GM19099 (cell line): ENCODE data around the gene DAD1.

ENCODE experiments used
- POLR2A ChIP-seq: IDR thresholded peaks from 3 replicates; pipeline ENCODE4 v1.6.1; 2011; ENCODE audit warnings: low read depth; ENCODE audit not compliant: insufficient read length; ENCODE audit errors: extremely low read depth

Gene DAD1

GRCh38 chr14:22602862-22603261 is 13.8 kb upstream of the DAD1 start:
- TF ChIP-seq POLR2A: no peak

GRCh38 chr14:22601996-22602395 is 13.0 kb upstream of the DAD1 start:
- no peak for TF ChIP-seq POLR2A

GRCh38 chr14:22601456-22601855 is 12.4 kb upstream of the DAD1 start:
- no peak for TF ChIP-seq POLR2A

GRCh38 chr14:22600027-22600426 is 11.0 kb upstream of the DAD1 start:
- TF ChIP-seq POLR2A: no peak

GRCh38 chr14:22599349-22599748 is 10.3 kb upstream of the DAD1 start:
- TF ChIP-seq POLR2A: no peak

DNA sequence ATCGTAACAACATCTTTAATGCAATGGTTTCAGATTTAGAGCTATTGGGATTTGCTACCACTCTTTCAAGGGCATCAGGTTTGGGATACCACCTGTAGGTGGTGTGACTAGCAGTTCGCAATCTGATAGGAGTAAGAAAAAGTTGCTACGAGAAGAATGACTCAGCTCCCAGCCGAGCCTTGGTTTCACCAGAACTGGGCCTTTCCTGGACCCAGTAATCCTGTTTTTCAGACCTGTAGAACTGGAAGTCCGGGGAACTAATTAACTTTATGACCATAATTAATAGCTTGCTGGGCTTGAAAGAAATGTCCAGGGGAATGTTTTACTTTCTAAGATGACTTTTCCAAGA is 9.8 kb upstream of the DAD1 start:
- TF ChIP-seq POLR2A: no peak

DNA sequence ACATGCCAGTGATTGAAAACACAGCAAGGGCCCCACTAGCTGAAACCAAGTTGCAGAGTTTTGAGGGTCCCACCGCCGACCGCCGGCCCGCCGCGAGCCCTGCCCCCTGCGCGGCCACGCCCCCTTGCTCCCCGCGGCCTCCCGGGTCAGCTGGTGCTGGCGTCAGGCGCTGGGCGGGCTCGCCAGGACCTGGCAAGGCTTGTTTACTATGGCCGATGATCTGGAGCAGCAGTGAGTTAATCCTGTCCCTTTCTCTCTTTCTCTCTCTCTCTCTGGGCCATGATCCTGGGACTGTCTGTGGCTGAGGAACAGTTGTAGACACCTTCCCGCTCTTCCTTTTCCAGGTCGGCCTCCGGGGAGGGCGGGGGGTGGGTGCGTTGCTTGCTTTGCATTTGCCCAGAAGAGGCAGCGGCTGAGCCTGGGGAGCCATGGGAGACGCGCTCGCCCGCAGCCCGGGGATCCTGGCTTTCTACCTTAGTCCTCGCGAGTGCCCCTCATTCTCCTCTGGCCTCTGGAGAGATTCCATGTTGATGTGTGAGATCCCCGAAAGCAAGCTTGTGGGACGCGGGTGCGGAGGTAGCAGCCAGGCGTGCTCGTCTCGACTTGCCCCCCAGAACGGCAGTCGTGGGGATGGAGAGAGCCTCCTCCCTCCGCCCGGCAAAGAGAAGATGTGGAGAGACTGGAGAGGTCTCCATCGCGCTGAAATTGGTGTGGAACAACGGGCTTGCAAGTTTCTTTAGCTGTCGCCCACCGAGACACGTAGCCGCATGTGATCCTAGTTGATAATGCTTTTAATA is 9.3 kb upstream of the DAD1 start, which contains the start of gene ABHD4:
TSS of gene ABHD4 (plus strand) at position 202 of the 797 bp plus-strand sequence. CDS start at position 209, 7 bp downstream.
- TF ChIP-seq POLR2A: peak; percentile 73

- no peak for TF ChIP-seq POLR2A
Observed at GRCh38 chr14:22597771-22598098, 8.7 kb upstream of the DAD1 start.

GRCh38 chr14:22597265-22597664 is 8.2 kb upstream of the DAD1 start:
- no peak for TF ChIP-seq POLR2A

GRCh38 chr14:22596354-22596879 is 7.4 kb upstream of the DAD1 start:
- no peak for TF ChIP-seq POLR2A

- no peak for TF ChIP-seq POLR2A
Observed at GRCh38 chr14:22594156-22594716, 5.2 kb upstream of the DAD1 start.

DNA sequence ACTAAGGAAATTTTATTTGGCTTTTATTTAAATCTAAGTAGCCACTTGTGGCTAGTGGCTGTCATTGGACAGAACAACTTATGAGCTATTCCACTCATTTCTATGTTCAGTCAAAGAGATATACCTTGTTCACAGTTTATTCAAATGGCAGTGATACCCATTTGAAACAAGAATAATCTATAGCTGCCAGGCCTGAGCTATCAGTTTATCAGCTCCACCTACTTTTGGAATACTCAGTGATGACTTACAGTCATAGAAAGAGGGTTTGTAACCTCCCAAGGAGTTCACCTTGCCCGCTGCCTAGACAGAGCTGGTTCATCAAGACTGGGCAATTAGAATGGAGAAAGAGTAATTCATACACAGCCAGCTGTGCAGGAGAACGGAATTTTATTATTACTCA is 4.6 kb upstream of the DAD1 start:
- no peak for TF ChIP-seq POLR2A

DNA sequence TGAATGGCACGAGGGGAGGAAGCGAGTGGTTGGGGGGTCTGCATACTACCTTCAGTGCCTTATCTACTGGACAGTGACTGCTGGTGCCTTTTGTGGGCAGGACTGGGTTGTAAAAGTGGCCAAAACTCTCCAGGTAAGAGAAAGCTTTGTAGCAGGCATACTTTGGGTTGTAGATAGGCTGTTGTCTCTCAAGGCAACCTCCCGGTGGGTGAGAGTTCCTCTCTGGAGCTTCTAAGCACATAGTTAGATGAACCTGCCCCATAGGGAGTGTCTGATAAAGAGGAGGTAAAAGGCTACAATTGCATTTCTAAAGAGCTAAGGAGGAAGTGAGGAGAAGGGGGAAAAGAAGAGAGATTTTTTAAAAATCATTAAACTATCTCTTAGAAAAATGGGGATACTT is 4.2 kb upstream of the DAD1 start:
- no peak for TF ChIP-seq POLR2A

GRCh38 chr14:22588526-22589095 is 413 bp downstream of the DAD1 start:
- no peak for TF ChIP-seq POLR2A

GRCh38 chr14:22587247-22587646 is 1.8 kb downstream of the DAD1 start:
- TF ChIP-seq POLR2A: no peak

GRCh38 chr14:22583994-22584393 is 5.0 kb downstream of the DAD1 start:
- no peak for TF ChIP-seq POLR2A
